RPMI8226 (cell line): Measurements from ENCODE around the gene SBF2.

Experiments used
- DNase-seq: peaks from one replicate; pipeline ENCODE4 v3.0.0-alpha.2; 2015

SBF2 gene

DNA sequence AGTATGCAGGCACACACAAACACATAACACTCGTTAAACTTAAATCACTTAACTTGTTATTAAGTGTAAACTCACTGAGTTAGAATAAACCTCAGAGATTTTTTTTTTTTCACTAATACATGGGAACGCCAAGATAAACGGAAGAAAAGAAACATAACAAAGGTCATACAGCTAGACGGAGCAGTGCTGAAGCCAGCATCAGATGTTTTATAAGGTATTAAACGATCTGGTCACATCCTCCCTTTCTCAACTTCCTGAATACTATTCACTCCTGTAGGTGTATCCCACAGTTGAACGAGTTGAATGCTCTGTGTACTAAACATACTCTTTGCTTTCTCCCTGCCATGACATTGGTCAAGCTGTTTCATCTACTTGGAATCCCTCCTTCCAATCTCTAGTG, 418.2 kb downstream of the SBF2 start:
- no peak for DNase-seq

DNA sequence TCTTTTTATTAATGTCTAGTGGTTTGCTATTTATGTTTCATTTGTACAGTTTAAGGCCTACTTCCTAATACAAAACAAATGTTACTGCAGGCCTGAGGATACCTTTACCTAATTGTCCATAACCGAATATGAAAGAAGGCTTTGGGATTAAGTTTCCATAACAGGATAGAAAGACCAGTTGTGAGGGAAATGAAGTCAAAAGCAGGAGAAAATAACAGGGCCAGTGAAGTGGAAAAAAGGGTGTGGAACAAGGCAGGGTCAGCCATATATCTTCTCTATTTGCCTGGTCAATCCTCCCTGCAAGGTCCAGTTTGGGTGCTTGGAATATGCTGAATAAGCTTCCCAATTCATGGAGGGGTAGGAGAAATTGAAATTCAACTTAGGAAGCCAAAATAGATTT, 418.6 kb downstream of the SBF2 start:
- DNase-seq, result no peak

- DNase-seq, result no peak
Measured at GRCh38 chr11:9874466-9874865, 419.6 kb downstream of the SBF2 start.

GRCh38 chr11:9868641-9869040, 425.4 kb downstream of the SBF2 start:
- no peak for DNase-seq

DNA sequence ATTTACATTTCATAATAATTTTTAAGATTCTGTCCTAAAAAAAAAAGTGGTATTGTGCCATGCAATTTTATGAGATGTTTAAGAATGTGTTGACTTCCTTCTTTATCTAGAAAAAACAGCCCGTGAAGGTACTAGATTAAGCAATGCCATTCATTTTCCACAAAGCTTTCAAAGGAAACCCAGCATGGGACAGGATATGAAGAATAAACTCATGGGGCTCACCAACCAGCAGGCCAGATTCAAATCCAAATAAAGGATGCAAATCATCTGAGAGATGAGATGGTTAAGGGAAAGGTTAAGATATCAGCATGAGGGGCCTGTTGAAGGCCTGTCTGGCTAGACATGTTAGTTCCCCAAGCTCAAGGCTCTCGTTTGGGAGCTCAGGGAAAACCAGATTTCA, 431.0 kb downstream of the SBF2 start:
- DNase-seq, result no peak

- DNase-seq, result peak; percentile 61
Measured at GRCh38 chr11:9861860-9862725, 431.9 kb downstream of the SBF2 start.

- no peak for DNase-seq
Measured at GRCh38 chr11:9859554-9860305, 434.3 kb downstream of the SBF2 start.

GRCh38 chr11:9858822-9859221, 435.2 kb downstream of the SBF2 start:
- no peak for DNase-seq

GRCh38 chr11:9858218-9858617, 435.8 kb downstream of the SBF2 start:
- DNase-seq, result no peak

DNA sequence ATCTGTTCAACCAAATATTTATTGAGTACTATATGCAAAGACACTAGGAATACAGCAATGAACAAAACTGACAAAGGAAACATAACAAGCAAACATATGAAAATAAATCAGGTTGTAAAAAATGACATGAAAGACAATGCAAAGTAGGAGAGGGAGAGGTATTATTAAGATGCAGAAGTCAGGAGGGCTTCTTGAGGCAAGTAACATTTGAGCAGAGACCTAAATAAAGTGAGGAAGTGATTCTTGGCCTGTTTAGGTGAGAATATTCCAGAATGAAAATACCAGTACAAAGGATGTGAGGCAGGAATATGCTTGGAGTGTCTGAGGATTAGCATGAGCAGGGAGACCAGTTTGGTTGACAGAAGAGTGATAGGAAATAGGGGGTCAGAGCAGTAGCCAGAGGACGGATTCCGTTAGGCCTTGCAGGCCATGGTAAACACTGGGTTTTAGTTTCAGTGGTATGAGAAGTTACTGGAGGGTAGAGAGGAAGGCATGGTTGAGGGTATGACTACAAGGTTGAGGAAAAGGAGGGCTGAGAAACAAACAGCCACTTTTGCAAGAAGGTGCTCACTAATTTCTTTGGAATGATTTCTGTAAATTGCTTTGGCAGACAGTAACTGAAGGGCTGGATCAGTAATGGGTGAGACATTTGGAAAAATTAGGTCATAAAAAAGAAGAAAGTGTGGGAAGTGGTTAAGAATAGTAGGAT, 438.3 kb downstream of the SBF2 start:
- DNase-seq, result no peak

GRCh38 chr11:9853929-9854552, 440.0 kb downstream of the SBF2 start:
- no peak for DNase-seq

DNA sequence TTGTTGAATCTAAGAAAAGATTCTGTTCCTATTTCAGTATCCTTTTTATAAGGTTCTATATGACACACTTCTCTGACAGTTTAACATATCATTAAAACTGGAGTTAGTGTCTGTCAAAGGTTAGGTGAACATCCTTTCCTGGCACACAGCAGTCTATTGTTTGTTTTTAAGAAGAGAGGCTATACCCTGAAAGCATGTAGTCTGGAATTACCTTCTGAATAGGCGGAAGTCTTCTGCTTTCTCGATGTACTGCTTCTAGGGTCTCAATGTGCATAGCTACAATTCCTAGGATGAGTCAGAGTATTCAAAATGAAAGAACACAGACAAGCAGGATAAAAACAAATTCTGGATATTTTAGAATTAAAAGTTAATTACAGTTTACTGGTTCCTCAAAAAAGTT, 441.6 kb downstream of the SBF2 start:
- no peak for DNase-seq

DNA sequence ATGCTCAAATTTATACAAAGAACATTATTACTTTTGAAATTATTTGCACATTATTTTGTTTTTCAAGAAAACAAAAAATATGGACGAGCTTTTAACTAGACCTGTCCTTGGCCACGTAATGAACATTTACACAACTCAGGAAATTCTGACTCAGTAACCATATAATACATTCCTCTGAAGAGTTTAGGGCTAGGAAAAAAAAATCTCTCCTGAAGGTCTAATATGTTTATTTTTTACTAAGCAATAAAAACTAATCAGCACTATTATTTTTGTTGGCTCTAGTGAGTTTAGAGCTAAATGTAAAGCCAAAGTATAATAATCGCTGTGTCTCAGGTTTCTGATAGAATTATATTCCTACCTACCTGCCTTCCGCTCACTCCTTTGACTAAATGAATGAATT, 442.7 kb downstream of the SBF2 start:
- no peak for DNase-seq

DNA sequence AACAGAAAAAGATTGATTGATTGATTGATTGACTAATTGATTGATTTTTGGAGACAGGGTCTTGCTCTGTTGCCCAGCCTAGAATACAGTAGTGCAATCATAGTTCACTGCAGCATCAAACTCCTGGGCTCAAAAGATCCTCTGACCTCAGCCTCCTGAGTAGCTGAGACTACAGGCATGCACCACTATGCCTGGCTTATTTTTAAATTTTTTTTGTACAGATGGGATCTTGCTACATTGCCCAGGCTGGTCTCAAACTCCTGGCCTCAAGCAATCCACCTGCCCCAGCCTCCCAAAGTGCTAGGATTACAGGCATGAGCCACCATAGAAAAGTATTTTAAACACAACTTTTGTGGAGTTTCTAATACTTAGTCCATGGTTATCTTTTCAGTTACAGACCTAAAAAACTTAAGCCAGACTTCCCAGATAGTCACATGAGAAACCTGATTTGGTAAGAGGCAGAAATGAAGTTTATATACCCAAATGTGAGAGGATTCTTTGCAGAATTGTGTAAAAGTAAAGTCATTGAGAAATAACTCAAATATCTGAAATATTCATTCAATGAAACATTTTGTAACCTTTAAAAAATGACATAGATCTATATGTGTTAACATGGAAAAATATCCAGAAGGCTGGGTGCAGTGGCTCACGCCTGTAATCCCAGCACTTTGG, 443.7 kb downstream of the SBF2 start:
- no peak for DNase-seq

DNA sequence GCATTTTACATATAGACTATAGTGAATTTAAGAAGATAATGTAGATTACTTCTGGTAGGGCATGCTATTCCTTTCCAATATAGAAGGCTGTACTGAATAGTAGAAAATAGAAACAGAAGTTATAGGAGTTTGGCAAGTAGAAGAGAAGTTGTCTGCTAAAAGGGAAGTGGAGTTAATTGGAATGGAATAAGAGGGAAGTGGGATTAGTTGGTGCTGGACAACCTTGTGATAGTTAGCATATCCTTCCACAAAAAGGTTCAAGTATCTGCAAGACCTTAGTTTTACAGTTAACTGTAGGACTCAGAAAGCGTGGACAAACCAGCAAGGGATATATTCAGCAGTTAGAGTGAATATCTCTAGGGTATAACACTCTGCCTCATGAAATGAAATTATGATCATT, 444.6 kb downstream of the SBF2 start:
- no peak for DNase-seq

- no peak for DNase-seq
Measured at GRCh38 chr11:9847636-9848035, 446.4 kb downstream of the SBF2 start.

DNA sequence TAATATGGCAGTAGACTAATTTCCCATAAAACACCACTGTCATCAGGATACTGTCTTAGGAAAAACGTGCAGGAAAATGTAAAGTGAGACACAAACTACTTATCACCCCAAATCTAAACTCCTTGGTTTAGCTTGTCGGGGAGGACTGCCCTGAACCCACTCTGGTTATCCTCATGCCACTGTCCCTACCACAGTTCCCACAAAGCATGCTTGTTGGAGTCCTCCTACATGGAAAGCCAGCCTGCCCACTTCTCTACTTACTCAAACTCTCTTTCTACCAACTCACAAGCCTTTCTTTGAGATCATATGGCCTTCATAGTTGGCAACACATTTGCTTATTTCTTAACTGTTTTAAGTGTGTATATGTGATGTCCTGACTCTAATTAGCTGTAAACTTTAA, 451.1 kb downstream of the SBF2 start:
- no peak for DNase-seq

DNA sequence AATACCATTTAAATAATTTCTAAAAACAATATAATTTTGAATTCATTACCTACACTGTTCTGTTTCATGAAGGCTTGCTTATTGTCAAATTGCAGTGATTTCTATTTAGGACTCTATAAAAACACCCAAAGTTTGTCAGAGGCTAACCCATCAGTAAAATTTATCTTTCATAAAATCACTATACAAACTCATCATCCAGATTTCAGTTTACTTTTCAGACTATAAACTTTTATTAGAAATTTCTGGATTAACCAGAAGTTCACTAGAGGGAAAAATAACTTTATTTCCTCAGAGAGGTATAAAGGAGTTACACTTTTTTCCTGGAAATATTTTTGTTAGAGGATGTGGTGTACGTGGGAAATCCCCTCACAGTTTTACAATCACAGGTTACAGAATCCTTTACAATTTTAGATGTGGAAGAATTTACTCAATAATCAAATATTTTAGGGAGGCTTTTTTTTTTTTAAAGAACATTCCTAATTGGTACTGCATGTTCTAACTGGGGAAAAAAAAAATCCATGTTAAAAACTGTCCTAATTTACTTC, 453.5 kb downstream of the SBF2 start:
- no peak for DNase-seq

DNA sequence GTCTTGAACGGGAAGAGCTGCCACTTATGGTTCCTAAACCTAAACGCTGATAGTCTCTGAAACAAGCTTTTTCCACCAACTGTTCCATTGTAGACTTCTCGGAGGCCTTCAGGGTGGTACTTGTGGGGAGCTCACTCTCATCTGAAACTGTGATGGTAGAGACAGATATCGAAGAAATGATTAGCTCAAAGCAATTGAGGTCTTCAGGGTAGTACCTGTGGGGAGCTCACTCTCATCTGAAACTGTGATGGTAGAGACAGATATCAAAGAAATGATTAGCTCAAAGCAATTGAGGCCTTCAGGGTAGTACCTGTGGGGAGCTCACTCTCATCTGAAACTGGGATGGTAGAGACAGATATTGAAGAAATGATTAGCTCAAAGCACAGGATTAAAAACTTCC, 454.5 kb downstream of the SBF2 start:
- no peak for DNase-seq

DNA sequence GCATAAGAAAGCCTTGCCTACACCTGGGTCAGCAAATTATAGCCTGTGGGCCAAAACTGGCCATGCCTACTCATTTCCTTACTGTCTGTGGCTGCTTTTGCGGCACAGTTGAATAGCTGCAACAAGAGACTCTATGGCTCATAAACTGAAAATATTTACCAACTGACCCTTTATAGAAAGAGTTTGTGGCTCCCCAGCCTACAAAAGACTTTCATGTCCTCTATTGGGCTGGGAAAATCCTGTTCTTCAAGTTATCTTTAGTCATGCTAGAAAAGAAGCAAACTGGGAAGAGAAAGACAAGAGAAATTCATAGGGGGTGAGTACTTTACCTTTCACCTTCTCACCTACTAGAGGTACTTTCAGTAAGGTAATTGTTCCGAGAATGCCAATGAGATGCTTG, 455.1 kb downstream of the SBF2 start:
- no peak for DNase-seq

- DNase-seq, result no peak
Measured at GRCh38 chr11:9838229-9838628, 455.8 kb downstream of the SBF2 start.

GRCh38 chr11:9834291-9834690, 459.7 kb downstream of the SBF2 start:
- no peak for DNase-seq
